ENCODE data around the gene LTB4R. TPM values are rescaled to one million over a fixed set of nuclear protein-coding genes. Genes with fewer than 3 reads are reported as not detected.

The LTB4R gene
- total RNA-seq, 2 experiments from 2014 or later, result 11.6 to 11.7 TPM

- ChIA-PET CTCF (interaction anchor here (0.6 to 28.2 kb wide), 27 partner anchors 10 to 226 kb away, joined by 3 to 873 read pairs (median 9); partner anchors contain the start of genes ADCY4, CHMP4A, CIDEB and CPNE6), POLR2A (interaction anchor here (0.7 to 2.2 kb wide), 10 partner anchors 12 to 193 kb away, joined by 3 to 22 read pairs (median 4); partner anchors contain the start of genes IRF9, TINF2 and TM9SF1)
- intact Hi-C loops (cut with micrococcal nuclease), result loop anchor here (1.0 kb wide), 1 partner anchor 53 kb away; no protein-coding TSS in a partner anchor
- Mint-ChIP-seq H3K4me1 (ENCODE audit: low read depth) (peaks cover 40% of the 10 kb centered on the region), H3K36me3 (ENCODE audit: low read depth) (peaks cover 15% of the 10 kb centered on the region), H3K27ac (peak overlapping the region; percentile 82), H3K4me3 (no peak overlapping the region), H3K27me3 (no peaks in the 10 kb centered on the region), H3K9me3 (no peaks in the 10 kb centered on the region)
- ATAC-seq (peak; percentile 78), DNase-seq (peak; percentile 90)
- TF ChIP-seq CTCF (IDR thresholded peaks at IDR 0.05), result peak; percentile 77
Measured at GRCh38 chr14:24296341-24297157, 14.8 kb upstream of the LTB4R start.

- intact Hi-C loops (cut with micrococcal nuclease), result loop anchor here (1.0 kb wide), 1 partner anchor 54 kb away; no protein-coding TSS in a partner anchor
- no peak for TF ChIP-seq CTCF (IDR thresholded peaks at IDR 0.05)
- Mint-ChIP-seq H3K27ac (peak overlapping the region; percentile 82), H3K27me3 (no peaks in the 10 kb centered on the region), H3K36me3 (ENCODE audit: low read depth) (peaks cover 18% of the 10 kb centered on the region), H3K4me3 (no peak overlapping the region), H3K4me1 (ENCODE audit: low read depth) (peaks cover 40% of the 10 kb centered on the region), H3K9me3 (no peaks in the 10 kb centered on the region)
- POLR2A ChIA-PET, result interaction anchor here (1.0 to 6.5 kb wide), 13 partner anchors 12 to 194 kb away, joined by 3 to 54 read pairs (median 4); partner anchors contain the start of genes GMPR2, IRF9, LTB4R and LTB4R2
- CTCF ChIA-PET, result interaction anchor here (0.6 to 28.2 kb wide), 24 partner anchors 11 to 227 kb away, joined by 3 to 873 read pairs (median 9); partner anchors contain the start of genes ADCY4, CHMP4A, CIDEB and CPNE6
- ATAC-seq, result peak; percentile 7
- DNase-seq, result no peak
Measured at GRCh38 chr14:24297190-24297964, 13.9 kb upstream of the LTB4R start.

- Mint-ChIP-seq H3K9me3 (no peaks in the 10 kb centered on the region), H3K27me3 (no peaks in the 10 kb centered on the region)
- CTCF ChIA-PET, result interaction anchor here (1.1 to 28.2 kb wide), 11 partner anchors 9 to 138 kb away, joined by 3 to 873 read pairs (median 25); partner anchors contain the start of genes CHMP4A, CIDEB, GMPR2 and LTB4R
Measured at GRCh38 chr14:24298892-24299254, 12.4 kb upstream of the LTB4R start.

More at GRCh38 chr14:24298892-24299254, 12.4 kb upstream of the LTB4R start:
- intact Hi-C loops (cut with micrococcal nuclease), result no loop called here
- Mint-ChIP-seq H3K36me3 (ENCODE audit: low read depth) (peaks cover 25% of the 10 kb centered on the region), H3K27ac (peak overlapping the region; percentile 88), H3K4me1 (ENCODE audit: low read depth) (peaks cover 40% of the 10 kb centered on the region), H3K4me3 (peak overlapping the region; percentile 89)
- no peak for TF ChIP-seq CTCF (IDR thresholded peaks at IDR 0.05)
- POLR2A ChIA-PET, result interaction anchor here (0.5 to 6.5 kb wide), 13 partner anchors 9 to 140 kb away, joined by 3 to 54 read pairs (median 7); partner anchors contain the start of genes GMPR2, LTB4R, LTB4R2 and NEDD8
- ATAC-seq (peak; percentile 13), DNase-seq (peak; percentile 32)

Measured in activated CD8-positive, alpha-beta T cell treated with anti-CD3 and anti-CD28 coated beads for 36 hours (primary cell).